Spleen (tissue), 11 donors: ENCODE measurements around the gene AKAP13. TPM values are rescaled to one million over a fixed set of nuclear protein-coding genes. Genes with fewer than 3 reads are reported as not detected.
A peak's percentile ranks its signal among the peaks of the same experiment; 100 is the strongest.

Experiments used
- DNase-seq: peaks from one replicate; pipeline ENCODE4 v3.0.0-alpha.2; 2020
- H3K27ac ChIP-seq, 8 donors: fragments of 200-600 bp; sonication (generic) in 7 of 8; 1 replicate in 4 of 8; 2 replicates in 4 of 8; pipeline versions ENCODE4 v1.5.0 to v1.8.0; 2016 to 2021; ENCODE audit warnings: inconsistent platforms in 4 of 8, mild to moderate bottlenecking in 4 of 8, moderate library complexity in 1 of 8
- H3K27me3 ChIP-seq, 7 donors: fragments of 200-600 bp; sonication (generic) in 6 of 7; replicated peaks in 1 of 7; 1 replicate in 4 of 7; 2 replicates in 3 of 7; pipeline versions ENCODE4 v1.5.0 to v1.8.0; 2016 to 2021; ENCODE audit warnings: inconsistent platforms in 3 of 7, mild to moderate bottlenecking in 1 of 7
- H3K36me3 ChIP-seq, 6 donors: fragments of 200-600 bp; sonication (generic) in 5 of 6; 1 replicate in 4 of 6; 2 replicates in 2 of 6; pipeline versions ENCODE4 v1.5.0 to v1.8.0; 2016 to 2021; ENCODE audit warnings: inconsistent platforms in 2 of 6
- H3K4me1 ChIP-seq, 6 donors: fragments of 200-600 bp; sonication (generic) in 5 of 6; 1 replicate in 3 of 6; 2 replicates in 3 of 6; pipeline versions ENCODE4 v1.5.0 to v1.8.0; 2016 to 2021; ENCODE audit warnings: inconsistent platforms in 3 of 6
- H3K4me3 ChIP-seq, 8 donors: fragments of 200-600 bp; sonication (generic) in 7 of 8; 1 replicate in 4 of 8; 2 replicates in 4 of 8; pipeline versions ENCODE4 v1.5.0 to v1.8.0; 2016 to 2021; ENCODE audit warnings: inconsistent platforms in 4 of 8, mild to moderate bottlenecking in 4 of 8, moderate library complexity in 2 of 8
- H3K9me3 ChIP-seq, 8 donors: fragments of 200-600 bp; sonication (generic) in 7 of 8; 1 replicate in 4 of 8; 2 replicates in 4 of 8; pipeline versions ENCODE4 v1.5.0 to v1.8.0; 2016 to 2021; ENCODE audit warnings: inconsistent platforms in 4 of 8
- CTCF ChIP-seq, 11 experiments: fragments of 200-600 bp in 7 of 11; fragments of 450-650 bp in 4 of 11; sonication (generic) in 4 of 11; IDR thresholded peaks in 8 of 11; conservative IDR thresholded peaks in 3 of 11; 1 replicate in 7 of 11; 2 replicates in 4 of 11; pipeline versions ENCODE4 v1.4.0 to v1.8.0; 2016 to 2021; ENCODE audit warnings: antibody characterized with exemption in 11 of 11, inconsistent platforms in 4 of 11, mild to moderate bottlenecking in 1 of 11
- POLR2A ChIP-seq, 3 donors: fragments of 450-650 bp; IDR thresholded peaks; one replicate each; pipeline ENCODE4 v1.5.1; 2017; ENCODE audit warnings: antibody characterized with exemption in 3 of 3, mild to moderate bottlenecking in 1 of 3
- POLR2AphosphoS5 ChIP-seq, 3 donors: sonication (generic); formaldehyde crosslinking; IDR thresholded peaks; one replicate each; pipeline ENCODE4 v1.5.1; 2017; ENCODE audit warnings: antibody characterized with exemption in 3 of 3
- WGBS, 5 donors: extraction: QIAGEN DNeasy Blood & Tissue Kit in 3 of 5; methylation state at CpG; one replicate each; pipeline versions ENCODE4 v1.1.5 to v1.1.7; 2013 to 2018; 5-methylcytosine and 5-hydroxymethylcytosine counted together
- intact Hi-C: fragments of 100-400 bp; cut with DNase I; formaldehyde crosslinking; loops from one replicate; pipeline ENCODE4 v1.15.0; 2023; ENCODE audit warnings: low total_unique reads
- polyA plus RNA-seq, 3 donors: library from polyadenylated mRNA; stranded (reverse); fragments of 200-250 nt; gene quantifications; one replicate each; pipeline ENCODE4 v1.2.1, GENCODE V29; 2013
- total RNA-seq, 7 donors: library from RNA; depleted of rRNA in 3 of 7; stranded (reverse); fragments of >200 nt in 3 of 7; fragmentation: NEBNext Ultra II Directional in 4 of 7; extraction: Animal tissue kit (Norgen Biotek cat#: 25700) in 4 of 7; gene quantifications; one replicate each; pipeline versions ENCODE4 v1.1.0 to v1.2.1, GENCODE V29; 2016 to 2021
- donor health status: healthy with polysubstance abuse.
- donor health status: DM: no; HTN: no; CAD: no; lungs with moderate emphysema.
- donor health status: DM: no; HTN: no; CAD: no.
- donor health status: Bipolar disorder and iron deficiency.
- donor health status: healthy.
- donor health status: DM: no; HTN: no; CAD: no.
- donor health status: DM: yes; HTN: yes; CAD: no.

Gene AKAP13
- total and polyA plus RNA-seq, 10 donors, result 35.4 to 413 (median 260) TPM

- Histone ChIP-seq H3K4me3 (no peak overlapping the region), H3K36me3 (peaks cover 0 to 100% (median 91%) of the 10 kb centered on the region in 6 donors), H3K27me3 (no peaks in the 10 kb centered on the region), H3K9me3 (no peaks in the 10 kb centered on the region), H3K4me1 (peaks cover 0 to 54% (median 6%) of the 10 kb centered on the region in 6 donors), H3K27ac (peak overlapping the region in 1 of 8 donors; percentile 16)
- intact Hi-C loops, result no loop called here
- 72 to 88% (median 80%) methylated on average over 3 of the region's 3 CpGs for WGBS, 5 donors
- no peak for TF ChIP-seq CTCF (IDR thresholded peaks at IDR 0.05 in 8 of 11, conservative IDR thresholded peaks at IDR 0.05 in 3 of 11)
- no peak for TF ChIP-seq POLR2A (IDR thresholded peaks at IDR 0.05)
- peak in 1 of 3 donors; percentile 3 for TF ChIP-seq POLR2AphosphoS5 (IDR thresholded peaks at IDR 0.05)
- no peak for DNase-seq
Observed at GRCh38 chr15:85716261-85716660, 335.9 kb downstream of the AKAP13 start.

GRCh38 chr15:85717212-85717611 lies 336.8 kb downstream of the AKAP13 start:
- Histone ChIP-seq H3K4me1 (peaks cover 0 to 45% (median 6%) of the 10 kb centered on the region in 6 donors), H3K27me3 (no peaks in the 10 kb centered on the region), H3K36me3 (peaks cover 0 to 100% (median 91%) of the 10 kb centered on the region in 6 donors), H3K4me3 (no peak overlapping the region), H3K9me3 (no peaks in the 10 kb centered on the region), H3K27ac (peak overlapping the region in 1 of 8 donors; percentile 49)
- intact Hi-C loops, result no loop called here
- WGBS, 5 donors, result 90 to 95% (median 94%) methylated on average over 2 of the region's 2 CpGs
- DNase-seq, result no peak
- TF ChIP-seq POLR2A (IDR thresholded peaks at IDR 0.05) (no peak), CTCF (IDR thresholded peaks at IDR 0.05 in 8 of 11, conservative IDR thresholded peaks at IDR 0.05 in 3 of 11) (no peak), POLR2AphosphoS5 (IDR thresholded peaks at IDR 0.05) (no peak)

GRCh38 chr15:85718271-85718971 lies 338.0 kb downstream of the AKAP13 start:
- H3K4me1 ChIP-seq, result peaks cover 0 to 40% (median 6%) of the 10 kb centered on the region in 6 donors
- H3K36me3 ChIP-seq, result peaks cover 0 to 100% (median 94%) of the 10 kb centered on the region in 6 donors

More at GRCh38 chr15:85718271-85718971, 338.0 kb downstream of the AKAP13 start:
- WGBS, 5 donors, result 71 to 87% (median 81%) methylated on average over 12 of the region's 12 CpGs
- H3K4me3 ChIP-seq, result no peak overlapping the region
- TF ChIP-seq POLR2A (IDR thresholded peaks at IDR 0.05) (no peak), CTCF (IDR thresholded peaks at IDR 0.05 in 8 of 11, conservative IDR thresholded peaks at IDR 0.05 in 3 of 11) (no peak), POLR2AphosphoS5 (IDR thresholded peaks at IDR 0.05) (peak in 2 of 3 donors; percentile 18 to 41)
- H3K9me3 ChIP-seq, result no peaks in the 10 kb centered on the region
- intact Hi-C loops, result no loop called here
- peak overlapping the region in 3 of 8 donors; percentile 33 to 49 (median 35) for H3K27ac ChIP-seq
- H3K27me3 ChIP-seq, result no peaks in the 10 kb centered on the region
- no peak for DNase-seq
